Activated CD4-positive, alpha-beta T cell treated with anti-CD3 and anti-CD28 coated beads for 24 hours (primary cell): Measurements from ENCODE around the gene LCP2.
A peak's percentile ranks its signal among the peaks of the same experiment; 100 is the strongest.
"Not testable (repeated sequence)": the region's sequence is repeated elsewhere in the genome, so short reads cannot be mapped to it uniquely, and the experiment has no call there.

Experiments
- DNase-seq, 2 donors: peaks; one replicate each; pipeline ENCODE4 v3.0.0-alpha.2; 2020; ENCODE audit warnings: low read depth in 2 of 2

LCP2 gene

GRCh38 chr5:170273968-170274710, 23.4 kb downstream of the LCP2 start:
- DNase-seq: peak in 1 of 2 donors; percentile 51

GRCh38 chr5:170270293-170271069, 27.1 kb downstream of the LCP2 start:
- no peak for DNase-seq

DNA sequence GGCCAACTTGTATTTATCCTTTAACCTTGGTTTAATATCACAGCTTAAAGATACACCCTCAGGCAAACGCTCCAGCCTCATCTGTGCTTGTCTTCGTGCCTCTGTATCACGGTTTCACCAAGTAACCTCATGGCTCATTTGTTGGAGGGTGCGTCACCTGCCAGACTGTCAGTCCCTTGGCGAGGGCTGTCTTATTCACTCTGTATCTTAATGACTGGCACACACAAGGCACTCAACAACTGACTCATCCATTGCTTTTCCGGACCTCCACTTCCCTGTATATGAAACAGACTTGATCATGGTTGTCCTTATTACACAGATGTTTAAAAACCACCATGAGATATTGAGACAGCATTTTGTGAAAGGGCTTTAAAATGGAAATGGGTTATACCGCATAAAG, 28.0 kb downstream of the LCP2 start:
- peak in 1 of 2 donors; percentile 39 for DNase-seq

DNA sequence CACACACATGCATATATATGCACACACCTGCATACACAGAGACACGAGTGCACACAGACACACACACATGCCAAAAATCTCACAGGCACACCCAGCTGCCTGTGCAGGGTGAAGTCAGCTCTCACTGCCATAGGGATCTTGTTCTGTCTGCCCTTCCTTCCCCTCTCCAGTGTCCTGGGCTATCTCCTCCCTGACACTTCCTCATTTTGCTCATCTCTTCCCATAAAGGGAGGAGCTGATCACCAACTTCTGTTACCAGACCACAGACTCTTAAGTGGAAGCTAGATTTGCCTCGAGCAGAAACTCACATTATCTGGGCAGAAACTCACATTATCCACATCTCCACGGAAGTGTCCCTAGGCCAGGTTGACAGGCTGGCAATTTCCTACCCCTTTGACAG, 28.7 kb downstream of the LCP2 start:
- DNase-seq: no peak

- no peak for DNase-seq
Observed at GRCh38 chr5:170268153-170268689, 29.4 kb downstream of the LCP2 start.

DNA sequence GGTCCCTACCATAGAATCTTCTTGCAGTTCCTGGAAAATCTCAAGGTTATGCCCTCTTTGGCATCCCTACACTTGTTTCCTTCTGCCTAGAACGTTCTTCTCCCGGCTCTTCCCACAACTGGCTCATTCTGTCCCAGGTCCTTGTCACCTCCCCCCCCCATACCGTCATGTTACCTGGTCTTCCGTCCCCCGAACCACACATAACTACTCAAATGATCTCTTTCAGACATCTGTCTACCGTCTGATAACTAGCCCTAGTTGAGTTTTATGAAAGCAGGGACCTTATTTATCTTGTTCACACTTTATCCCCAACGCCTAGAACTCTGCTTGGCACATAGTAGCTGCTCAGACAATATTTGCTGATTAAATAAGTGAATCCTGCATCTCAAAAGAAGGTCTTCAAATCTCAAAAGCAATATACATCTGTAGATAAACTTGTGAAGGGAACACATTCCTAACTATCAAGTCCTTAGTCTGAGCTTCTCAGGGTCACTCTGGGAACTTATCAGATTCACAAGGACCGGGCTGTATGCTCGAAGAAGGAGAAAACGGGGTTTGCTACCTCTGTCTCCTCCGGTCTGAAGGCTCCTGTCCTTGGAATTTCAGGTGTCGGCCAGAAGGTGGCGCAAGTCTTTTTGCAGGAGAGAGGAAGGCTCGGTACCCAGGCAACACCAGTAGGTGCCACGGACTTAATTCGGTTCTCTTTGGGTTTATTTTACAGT, 30.0 kb downstream of the LCP2 start:
- peak; percentile 75 to 77 for DNase-seq

GRCh38 chr5:170266570-170267381, 30.8 kb downstream of the LCP2 start:
- peak in 1 of 2 donors; percentile 52 for DNase-seq

- DNase-seq: no peak
Observed at GRCh38 chr5:170265522-170265921, 32.1 kb downstream of the LCP2 start.

DNA sequence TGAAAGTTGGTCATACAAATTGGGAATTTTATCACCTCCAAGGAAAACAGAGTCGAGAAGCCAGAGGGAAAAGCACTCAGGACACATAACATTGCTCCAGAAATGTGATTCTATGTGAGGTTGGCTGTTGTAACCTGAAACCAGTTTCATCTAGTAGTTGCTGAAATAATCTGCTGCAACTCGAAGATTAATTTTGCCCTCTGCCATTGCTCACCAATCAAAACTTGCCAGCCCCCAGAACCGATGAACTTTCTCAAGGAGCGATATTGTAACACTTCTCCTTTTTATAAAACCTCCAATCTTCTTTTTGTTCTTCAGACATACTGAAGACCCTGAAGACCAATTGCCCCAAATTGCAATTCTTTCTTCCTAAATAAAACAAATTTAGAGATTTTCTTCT, 33.7 kb downstream of the LCP2 start:
- DNase-seq: no peak

DNA sequence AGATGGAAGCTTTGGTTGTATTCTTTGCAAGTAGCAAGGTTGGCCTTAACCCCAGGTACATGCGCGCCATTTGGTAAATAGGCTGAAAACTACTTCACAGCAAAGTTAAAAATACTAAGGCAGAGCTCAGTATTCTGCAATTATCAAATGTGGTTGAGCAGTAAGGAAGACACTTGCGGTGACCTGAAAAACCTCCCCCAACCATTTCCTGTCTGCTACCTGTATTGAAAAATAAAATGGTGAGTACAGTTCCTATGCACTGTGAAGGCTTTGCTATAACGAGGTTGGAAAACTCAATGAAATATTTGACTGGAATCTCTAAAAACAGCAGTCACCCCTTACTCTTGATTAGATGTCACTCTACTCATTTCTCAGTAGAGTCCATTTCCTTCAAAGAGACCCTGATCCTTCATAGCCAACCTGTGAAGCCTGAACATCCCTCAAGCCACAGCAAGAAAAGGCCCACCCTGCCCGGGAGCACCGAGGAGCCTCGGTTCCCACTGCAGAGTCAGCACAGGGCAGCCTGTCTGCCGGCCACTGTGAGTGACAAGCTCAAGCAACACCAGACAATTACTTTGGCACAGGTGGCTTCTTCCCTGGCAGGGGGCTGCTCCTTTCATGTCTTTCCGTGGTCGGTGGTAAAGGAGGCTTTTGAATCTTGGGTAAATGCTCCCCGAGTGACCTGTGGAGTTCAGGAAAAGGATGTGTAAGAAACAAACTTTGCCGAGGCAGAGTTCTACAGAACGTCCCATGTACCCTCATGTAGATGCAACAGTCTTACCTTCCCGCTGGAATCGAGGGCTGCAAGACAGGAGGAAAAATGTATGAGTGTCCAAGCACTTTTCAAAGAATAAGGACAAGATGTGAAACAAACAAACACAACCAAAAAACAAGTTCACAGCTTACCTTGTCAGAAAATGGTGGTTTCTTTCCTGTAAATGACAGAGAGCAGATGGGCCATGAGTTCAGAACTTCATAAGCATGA, 35.2 kb downstream of the LCP2 start:
- no peak for DNase-seq

DNA sequence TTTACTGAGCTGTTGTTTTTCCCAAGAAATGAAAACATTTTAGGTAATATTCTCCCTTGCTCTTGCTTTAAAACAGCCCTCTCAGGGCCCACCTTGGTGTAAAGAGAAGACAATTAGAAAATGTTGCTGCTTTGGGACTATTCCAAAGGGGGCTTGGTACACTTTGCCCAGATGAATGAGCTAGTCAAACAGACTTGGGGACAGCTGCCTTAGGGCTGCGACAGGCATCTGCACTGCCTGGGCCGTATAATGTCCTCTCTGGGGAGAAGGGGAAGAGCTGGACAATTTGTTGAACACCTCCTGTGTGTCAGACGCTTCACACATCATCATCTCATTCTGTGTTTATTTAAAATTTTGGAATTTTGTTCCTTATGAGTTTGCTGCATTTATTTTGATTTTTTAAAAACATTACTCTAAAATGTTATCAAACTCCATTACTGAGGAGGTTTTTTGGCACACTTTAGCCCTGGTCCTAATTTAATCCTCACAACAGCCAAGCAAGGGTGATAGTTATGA, 36.0 kb downstream of the LCP2 start:
- no peak for DNase-seq

- no peak for DNase-seq
Observed at GRCh38 chr5:170257370-170257769, 40.2 kb downstream of the LCP2 start.

DNA sequence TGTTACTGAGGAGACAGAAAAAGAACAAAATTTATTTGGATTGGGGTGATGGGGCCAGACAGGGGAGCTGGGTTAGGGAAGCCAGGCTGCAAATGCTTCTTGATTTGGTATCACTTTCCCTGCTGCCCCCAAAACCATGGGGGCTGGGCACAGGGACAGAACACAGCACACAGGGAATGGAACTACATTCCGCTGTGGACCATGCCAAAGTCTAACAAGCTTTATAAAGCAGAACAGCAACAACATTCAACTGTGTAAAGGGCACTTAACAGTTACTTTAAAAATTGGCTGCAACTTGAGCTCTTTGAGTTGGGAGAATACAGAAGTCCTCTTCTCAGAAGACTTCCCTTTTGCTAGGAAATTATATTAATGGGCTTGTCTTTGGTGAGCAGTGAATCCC, 41.0 kb downstream of the LCP2 start:
- DNase-seq: no peak

DNA sequence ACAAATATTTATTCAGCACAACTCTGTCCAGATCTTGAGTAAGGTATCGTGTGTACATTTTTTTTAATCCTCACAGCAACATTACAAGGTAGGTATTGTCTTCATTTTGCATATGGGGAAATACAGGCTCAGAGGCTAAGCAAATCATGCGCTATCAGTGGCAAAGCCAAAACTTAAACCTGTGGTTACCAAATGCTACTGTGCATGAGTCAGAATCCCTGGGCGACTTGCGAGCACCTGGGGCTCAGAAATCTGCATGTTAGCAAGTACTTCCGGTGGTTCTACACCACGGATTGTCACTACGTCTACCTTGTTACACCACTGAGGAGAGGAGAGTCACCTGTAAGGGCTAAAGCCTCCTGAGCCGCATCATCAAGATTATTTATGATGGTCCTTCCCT, 43.5 kb downstream of the LCP2 start:
- peak; percentile 35 to 51 for DNase-seq

- no peak for DNase-seq
Observed at GRCh38 chr5:170252720-170253350, 44.7 kb downstream of the LCP2 start.

- DNase-seq: no peak
Observed at GRCh38 chr5:170252109-170252508, 45.5 kb downstream of the LCP2 start.

DNA sequence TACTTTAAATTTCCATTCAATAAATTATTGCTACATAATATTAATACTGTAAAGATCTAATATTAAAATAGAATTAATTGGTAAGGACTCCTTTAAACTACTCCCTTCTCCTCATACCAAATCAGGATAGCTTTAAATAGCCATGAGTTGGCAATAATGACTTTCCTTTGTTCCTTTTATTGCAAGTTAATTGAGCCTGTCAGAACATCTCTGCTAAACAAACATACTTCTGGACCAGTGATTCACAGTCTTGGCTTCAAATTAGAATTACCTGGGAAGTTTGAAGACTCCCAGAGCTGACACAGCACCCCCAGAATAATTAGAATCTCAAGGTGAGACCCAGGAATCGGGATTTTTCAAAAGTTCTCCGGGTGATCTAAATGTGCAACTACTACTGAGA, 46.1 kb downstream of the LCP2 start:
- DNase-seq: no peak

DNA sequence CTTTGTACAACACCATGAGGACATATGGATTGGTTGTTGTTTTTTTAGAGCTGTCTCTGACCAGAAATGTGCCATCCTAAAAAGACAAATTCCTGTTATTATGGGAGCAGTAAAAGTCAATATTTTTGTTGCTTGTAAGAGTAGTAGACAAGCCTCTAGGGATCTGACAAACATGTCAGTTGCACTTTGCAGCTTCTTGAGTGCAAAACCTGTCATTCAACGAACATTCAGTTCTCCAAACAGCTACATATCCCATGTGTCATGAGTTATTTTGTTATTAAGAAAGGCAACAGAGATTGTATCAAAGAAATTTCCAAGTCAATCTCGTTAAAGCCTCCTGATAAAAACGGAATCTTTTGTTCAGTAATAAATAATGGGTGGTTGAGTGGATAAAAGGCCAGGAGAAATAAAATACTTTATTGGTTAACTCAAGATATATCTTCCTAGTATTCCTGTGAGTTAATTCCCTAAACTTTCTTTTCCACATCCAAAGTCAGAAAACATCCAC, 46.7 kb downstream of the LCP2 start:
- DNase-seq: no peak

GRCh38 chr5:170249355-170249754, 48.2 kb downstream of the LCP2 start:
- no peak for DNase-seq

- not testable (repeated sequence) for DNase-seq
Observed at GRCh38 chr5:170248931-170249227, 48.7 kb downstream of the LCP2 start.
